Stimulated activated CD8-positive, alpha-beta memory T cell treated with anti-CD3 and anti-CD28 coated beads, Interleukin-15, amount 100 ng/mL, for 4 hours (primary cell): ENCODE data around the gene WDR54.

Experiments used
- DNase-seq, 2 donors: peaks; one replicate each; pipeline ENCODE4 v3.0.0-alpha.2; 2020; ENCODE audit warnings: low read depth in 2 of 2

Gene WDR54

GRCh38 chr2:74421221-74421870, at the start of gene WDR54, which contains the start of gene C2orf81:
TSS of gene WDR54 (plus strand) at chr2:74421730. CDS start at chr2:74422154, 424 bp downstream.
TSS of gene C2orf81 (minus strand) at chr2:74421619. CDS start at chr2:74421560, 59 bp downstream.
- peak; percentile 86 to 91 for DNase-seq

- DNase-seq = no peak
Observed at GRCh38 chr2:74372674-74373073, 48.9 kb upstream of the WDR54 start.

- no peak for DNase-seq
Observed at GRCh38 chr2:74373221-74373676, 48.3 kb upstream of the WDR54 start.

- no peak for DNase-seq
Observed at GRCh38 chr2:74373985-74374384, 47.5 kb upstream of the WDR54 start.

GRCh38 chr2:74374509-74375205, 46.9 kb upstream of the WDR54 start:
- DNase-seq = no peak

GRCh38 chr2:74375838-74376237, 45.7 kb upstream of the WDR54 start:
- DNase-seq = no peak

GRCh38 chr2:74378007-74378406, 43.5 kb upstream of the WDR54 start:
- no peak for DNase-seq

- no peak for DNase-seq
Observed at GRCh38 chr2:74379851-74380789, 41.4 kb upstream of the WDR54 start, which contains the start of gene DCTN1. TSS of gene DCTN1 (minus strand) at chr2:74380311. CDS start at chr2:74380037, 274 bp downstream.

GRCh38 chr2:74381751-74382150, 39.8 kb upstream of the WDR54 start:
- DNase-seq = no peak

- no peak for DNase-seq
Observed at GRCh38 chr2:74383254-74383653, 38.3 kb upstream of the WDR54 start.

- DNase-seq = no peak
Observed at GRCh38 chr2:74384051-74384450, 37.5 kb upstream of the WDR54 start.

- no peak for DNase-seq
Observed at GRCh38 chr2:74385396-74385795, 36.1 kb upstream of the WDR54 start.

- DNase-seq = no peak
Observed at GRCh38 chr2:74387346-74387745, 34.2 kb upstream of the WDR54 start.

GRCh38 chr2:74390606-74391005, 30.9 kb upstream of the WDR54 start:
- no peak for DNase-seq

- no peak for DNase-seq
Observed at GRCh38 chr2:74391209-74391579, 30.3 kb upstream of the WDR54 start.

- peak; percentile 85 to 88 for DNase-seq
Observed at GRCh38 chr2:74391580-74392448, 29.7 kb upstream of the WDR54 start.

- DNase-seq = no peak
Observed at GRCh38 chr2:74392449-74392743, 29.1 kb upstream of the WDR54 start.

GRCh38 chr2:74393525-74393924, 28.0 kb upstream of the WDR54 start:
- no peak for DNase-seq

- no peak for DNase-seq
Observed at GRCh38 chr2:74396149-74396548, 25.4 kb upstream of the WDR54 start.

GRCh38 chr2:74399785-74400184, 21.7 kb upstream of the WDR54 start:
- DNase-seq = no peak

GRCh38 chr2:74401891-74402290, 19.6 kb upstream of the WDR54 start:
- no peak for DNase-seq
